GM20000 (cell line): ENCODE data around the gene ADGRA1.

Experiments
- DNase-seq: peaks from one replicate; pipeline ENCODE4 v3.0.0; 2012; ENCODE audit warnings: low spot score
- TF ChIP-seq, protein P1 (sequence below): IDR thresholded peaks from 2 replicates; pipeline ENCODE4 v1.5.1; 2012; ENCODE audit warnings: mild to moderate bottlenecking, control low read depth; ENCODE audit errors: extremely low read depth, missing control alignments

Gene ADGRA1

DNA sequence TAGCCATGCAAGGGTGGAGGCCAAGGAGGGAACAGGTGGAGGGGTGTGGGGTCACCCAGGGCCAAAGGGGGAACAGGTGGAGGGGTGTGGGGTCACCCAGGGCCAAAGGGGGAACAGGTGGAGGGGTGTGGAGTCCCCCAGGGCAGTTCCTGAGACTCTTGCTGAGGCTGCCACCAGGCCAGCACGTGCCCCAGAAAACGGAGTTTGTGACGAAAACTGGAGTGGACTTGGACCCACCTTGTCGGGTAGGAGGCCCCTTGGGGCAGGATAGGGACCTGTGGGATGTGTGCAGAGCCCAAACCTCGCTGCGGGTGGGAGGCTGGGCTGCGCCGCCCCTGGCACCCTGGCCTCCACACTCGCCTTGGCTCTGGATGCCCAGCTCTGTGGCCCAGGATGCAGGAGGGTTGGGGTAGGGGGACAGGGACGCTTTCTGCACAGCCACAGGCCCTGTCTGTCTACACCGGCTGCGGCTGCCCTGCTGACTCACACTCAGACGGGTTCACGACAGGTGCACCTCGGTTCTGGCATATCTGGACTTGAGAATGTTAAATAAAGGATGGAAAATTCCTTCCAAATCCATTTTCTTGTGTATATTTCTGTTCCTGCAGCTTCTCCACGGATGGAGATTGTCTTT lies 562 bp upstream of the ADGRA1 start:
- no peak for DNase-seq
- TF ChIP-seq, protein P1, sequence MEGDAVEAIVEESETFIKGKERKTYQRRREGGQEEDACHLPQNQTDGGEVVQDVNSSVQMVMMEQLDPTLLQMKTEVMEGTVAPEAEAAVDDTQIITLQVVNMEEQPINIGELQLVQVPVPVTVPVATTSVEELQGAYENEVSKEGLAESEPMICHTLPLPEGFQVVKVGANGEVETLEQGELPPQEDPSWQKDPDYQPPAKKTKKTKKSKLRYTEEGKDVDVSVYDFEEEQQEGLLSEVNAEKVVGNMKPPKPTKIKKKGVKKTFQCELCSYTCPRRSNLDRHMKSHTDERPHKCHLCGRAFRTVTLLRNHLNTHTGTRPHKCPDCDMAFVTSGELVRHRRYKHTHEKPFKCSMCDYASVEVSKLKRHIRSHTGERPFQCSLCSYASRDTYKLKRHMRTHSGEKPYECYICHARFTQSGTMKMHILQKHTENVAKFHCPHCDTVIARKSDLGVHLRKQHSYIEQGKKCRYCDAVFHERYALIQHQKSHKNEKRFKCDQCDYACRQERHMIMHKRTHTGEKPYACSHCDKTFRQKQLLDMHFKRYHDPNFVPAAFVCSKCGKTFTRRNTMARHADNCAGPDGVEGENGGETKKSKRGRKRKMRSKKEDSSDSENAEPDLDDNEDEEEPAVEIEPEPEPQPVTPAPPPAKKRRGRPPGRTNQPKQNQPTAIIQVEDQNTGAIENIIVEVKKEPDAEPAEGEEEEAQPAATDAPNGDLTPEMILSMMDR = no peak

DNA sequence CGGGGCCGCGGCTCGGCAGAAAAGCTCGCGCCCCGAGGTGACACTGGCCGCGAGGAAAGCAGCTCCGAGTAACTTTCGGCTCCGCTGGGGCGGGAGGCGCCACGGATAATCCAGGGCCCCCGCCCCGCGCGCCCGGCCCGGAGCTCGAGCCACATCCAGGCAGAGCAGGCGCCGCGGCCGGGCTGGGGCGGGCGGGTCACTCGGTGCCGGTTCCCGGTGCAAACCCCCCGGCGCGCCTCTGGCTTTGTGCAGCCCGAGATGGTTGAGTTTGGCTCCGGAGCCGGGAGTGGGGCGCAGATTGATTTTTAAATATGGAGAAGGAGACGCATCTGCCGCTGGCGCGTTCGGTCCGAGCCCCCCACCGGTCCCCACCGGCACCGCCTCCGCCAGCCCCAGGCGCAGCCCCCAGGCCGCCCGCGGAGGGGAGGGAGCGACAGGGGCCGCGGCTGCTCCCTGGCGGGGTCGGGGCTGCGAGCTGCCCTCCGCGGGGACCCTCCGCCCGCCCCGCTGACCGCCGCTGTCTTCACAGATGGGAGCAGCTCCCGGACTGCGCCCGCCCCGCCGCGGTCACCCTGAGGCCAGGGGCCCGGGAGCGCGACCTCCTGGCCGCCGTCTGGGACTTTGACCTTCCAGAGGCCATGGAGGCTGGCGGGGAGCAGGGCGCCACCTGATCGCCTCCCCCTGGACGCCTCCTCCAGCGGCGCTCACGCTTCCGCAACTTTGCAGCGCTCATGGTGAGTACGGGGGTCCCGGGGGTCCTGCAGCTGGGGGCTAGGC lies 643 bp downstream of the ADGRA1 start:
- DNase-seq = no peak
- TF ChIP-seq, protein P1 = no peak

DNA sequence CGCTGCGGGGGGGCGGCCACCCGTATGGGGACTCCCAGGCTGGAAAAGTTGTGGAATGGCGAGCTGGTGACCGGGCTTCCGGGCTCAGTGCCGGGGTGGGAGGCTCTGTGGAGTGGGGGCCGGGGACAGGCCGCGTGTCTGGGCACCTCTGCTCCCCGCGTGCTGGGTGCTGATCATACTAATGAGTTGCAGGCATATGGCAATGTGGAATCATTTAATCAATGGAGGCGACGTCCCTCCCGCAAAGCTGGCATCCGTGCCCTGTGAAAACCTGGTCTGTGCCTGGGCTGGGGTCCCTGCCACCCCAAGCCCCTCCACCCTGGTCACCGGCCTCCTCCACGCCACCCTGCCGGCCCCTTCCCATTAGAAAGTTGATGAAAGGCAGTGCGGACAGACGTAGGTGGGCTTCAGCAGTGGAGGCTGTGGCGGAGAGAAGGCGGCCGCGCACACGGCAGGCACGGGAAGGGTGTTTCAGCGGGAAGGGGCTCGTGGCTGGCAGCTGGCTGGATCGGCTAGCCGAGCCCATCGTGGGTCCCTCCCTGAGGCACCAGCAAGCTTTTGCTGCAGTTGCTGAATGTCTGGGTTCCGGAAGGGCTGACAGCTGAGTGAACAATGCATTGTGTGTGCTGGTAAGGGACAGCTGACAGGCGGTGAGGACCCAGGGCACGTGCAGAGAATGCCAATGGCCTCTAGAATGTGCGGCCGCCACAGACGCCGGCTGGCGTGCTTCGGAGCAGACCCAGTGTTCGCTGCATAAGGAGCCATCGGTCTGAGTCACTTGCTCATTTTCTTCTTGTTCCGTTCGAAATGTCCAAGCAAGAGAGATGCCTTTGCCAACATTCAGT lies 1.5 kb downstream of the ADGRA1 start:
- DNase-seq = no peak

DNA sequence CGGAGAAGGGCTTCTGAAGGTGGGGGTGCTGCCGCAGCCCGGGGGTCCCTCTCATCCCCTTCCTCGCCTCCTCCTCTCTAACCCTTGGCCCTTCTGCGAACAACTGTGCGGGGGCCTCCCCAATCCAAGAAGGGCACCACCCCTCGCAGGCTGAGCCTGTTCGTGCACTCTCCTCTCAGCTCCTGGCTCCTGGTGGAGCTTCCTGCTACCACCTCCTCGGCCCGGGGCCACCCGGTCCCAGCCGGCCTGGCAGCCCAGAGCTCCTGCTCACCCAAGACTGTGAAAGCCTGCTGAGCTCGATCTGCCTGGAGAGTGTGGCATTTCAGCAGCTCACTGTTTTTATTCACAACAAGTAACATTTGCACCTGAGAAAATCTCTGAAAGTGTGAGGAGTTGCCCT lies 2.4 kb downstream of the ADGRA1 start:
- TF ChIP-seq, protein P1 = no peak
- DNase-seq = no peak

More for the DNA sequence above, 1.5 kb downstream of the ADGRA1 start:
- TF ChIP-seq, protein P1 = no peak

DNA sequence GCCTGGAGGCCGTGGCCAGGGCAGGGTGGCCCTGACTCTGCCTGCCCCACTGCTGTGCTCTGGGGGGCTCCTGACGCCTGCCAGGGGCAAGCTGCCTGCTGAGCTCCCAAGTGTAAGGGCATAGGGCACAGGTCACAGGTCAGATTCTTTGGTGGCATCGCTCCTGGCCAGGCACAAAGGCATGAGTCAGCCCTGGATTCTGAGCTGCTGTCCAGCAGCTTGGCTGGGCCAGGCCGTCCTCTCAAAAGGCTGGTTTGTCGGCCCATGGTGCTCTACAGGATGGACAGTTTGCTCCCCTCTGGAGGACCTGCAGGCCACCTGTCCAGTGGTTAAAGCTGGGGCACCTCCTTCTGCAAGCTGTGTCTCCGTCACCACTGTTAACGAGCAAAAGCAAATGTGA lies 2.9 kb downstream of the ADGRA1 start:
- TF ChIP-seq, protein P1 = no peak

DNA sequence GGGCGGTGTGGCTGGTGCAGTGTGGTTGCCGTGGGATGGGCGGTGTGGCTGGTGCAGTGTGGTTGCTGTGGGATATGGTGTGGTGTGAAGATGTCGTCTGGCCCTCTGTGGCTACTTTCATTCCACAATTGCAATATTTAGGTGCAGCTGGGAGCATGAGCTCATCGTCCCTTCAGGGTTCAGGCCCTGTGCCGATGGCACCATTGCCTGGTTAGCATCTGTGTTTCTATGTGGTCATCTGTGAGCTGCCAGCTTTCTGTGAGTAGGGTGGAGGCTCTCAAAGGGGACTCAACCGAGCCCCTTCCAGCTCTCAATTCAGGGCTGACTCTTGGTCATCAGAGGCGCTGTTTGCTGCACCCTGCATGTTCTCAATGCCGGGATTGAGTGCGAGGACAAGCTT lies 3.6 kb downstream of the ADGRA1 start:
- no peak for DNase-seq
- TF ChIP-seq, protein P1 = no peak

More for the DNA sequence above, 2.9 kb downstream of the ADGRA1 start:
- DNase-seq = no peak

DNA sequence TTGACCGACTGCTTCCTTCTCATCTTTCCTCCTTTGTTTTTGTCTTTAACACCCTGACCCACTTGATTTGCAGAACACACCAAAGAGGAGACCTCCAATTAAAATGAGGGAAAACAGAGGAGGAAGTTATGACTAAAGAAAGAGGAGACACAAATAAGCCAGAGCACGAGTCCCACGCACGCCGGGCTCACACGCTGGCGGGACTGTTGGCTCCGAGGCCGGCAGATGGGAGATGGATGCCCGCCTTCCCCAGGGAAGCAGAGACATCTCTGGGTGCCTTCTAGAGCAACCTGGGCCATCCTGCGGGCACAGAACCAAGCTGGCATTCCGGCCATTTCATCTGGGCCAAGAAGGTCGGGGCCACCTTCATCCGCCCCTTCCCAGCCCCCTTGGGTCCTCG lies 5.6 kb downstream of the ADGRA1 start:
- DNase-seq = no peak
- TF ChIP-seq, protein P1 = no peak
